HepG2 (cell line): ENCODE data around the gene FAM110C. TPM values are rescaled to one million over a fixed set of nuclear protein-coding genes. Genes with fewer than 3 reads are reported as not detected.

Experiments
- ATAC-seq: fragments of 200-7000 bp; cut with Tn5 transposase; 3 replicates; pipeline ENCODE4 v1.9.1; 2020; ENCODE audit warnings: mild to moderate bottlenecking, moderate library complexity
- BruUV-seq: library from RNA; stranded (reverse); fragments of 400-500 nt; replicated peaks from 2 replicates; lab custom pipeline; 2021; lab: Mats Ljungman, UMichigan
- CTCF ChIA-PET: fragments of 300-600 bp; formaldehyde crosslinking; extraction: SDS; loops from one replicate; lab custom pipeline; 2021; ENCODE audit warnings: low total read pairs, inconsistent platforms, low intra/inter-chr PET ratio; lab: Yijun Ruan, JAX
- POLR2A ChIA-PET: fragments of 350-600 bp; sonication (Branson Sonifier 250); formaldehyde crosslinking; loops from one replicate; lab custom pipeline; 2020; ENCODE audit warnings: antibody characterized with exemption, inconsistent platforms; lab: Yijun Ruan, JAX
- DNase-seq: peaks from one replicate; pipeline ENCODE4 v3.0.0-alpha.2; 2015; ENCODE audit warnings: low spot score
- FAIRE-seq: peaks from 3 replicates; lab custom pipeline; 2011; peaks lifted over from hg19 to GRCh38; lab: Jason Lieb, UNC
- H2AFZ ChIP-seq: one replicate; pipeline ENCODE4 v1.6.1; 2011; ENCODE audit warnings: low read length, inconsistent platforms
- H3K27ac ChIP-seq: fragments of 300-600 bp; 3 replicates; pipeline ENCODE4 v1.8.0; 2011; ENCODE audit warnings: mixed run types, mild to moderate bottlenecking, mixed read lengths, low read length, inconsistent platforms; ENCODE audit not compliant: insufficient read depth; ENCODE audit errors: extremely low read length
- H3K27me3 ChIP-seq, 2 experiments: fragments of 200-600 bp in 1 of 2; 2 replicates in 1 of 2; 3 replicates in 1 of 2; pipeline versions ENCODE4 v1.6.0 to v1.8.0; 2011; ENCODE audit warnings: low read length in 2 of 2, mild to moderate bottlenecking in 2 of 2, moderate library complexity in 2 of 2, inconsistent platforms in 1 of 2; ENCODE audit not compliant: insufficient read depth in 2 of 2, control insufficient read depth in 1 of 2
- H3K36me3 ChIP-seq, 2 experiments: fragments of 200-600 bp in 1 of 2; replicated peaks in 1 of 2; 2 replicates in 1 of 2; 3 replicates in 1 of 2; pipeline versions ENCODE4 v1.5.1 to v1.8.0; 2011; ENCODE audit warnings: low read length in 2 of 2, inconsistent platforms in 1 of 2; ENCODE audit not compliant: insufficient read depth in 2 of 2, control insufficient read depth in 1 of 2
- H3K4me1 ChIP-seq: 2 replicates; pipeline ENCODE4 v1.5.1; 2012; ENCODE audit warnings: low read length, inconsistent platforms; ENCODE audit not compliant: insufficient read depth
- H3K4me2 ChIP-seq: 2 replicates; pipeline ENCODE4 v1.6.0; 2011; ENCODE audit warnings: low read depth, low read length, inconsistent platforms
- H3K4me3 ChIP-seq, 3 experiments: fragments of 200-600 bp in 1 of 3; sonication (generic), shearing (Covaris generic) in 1 of 3; replicated peaks in 1 of 3; 2 replicates each; pipeline ENCODE4 v1.5.1; 2011 to 2016; ENCODE audit warnings: low read length in 3 of 3, inconsistent platforms in 2 of 3, low read depth in 2 of 3, mild to moderate bottlenecking in 2 of 3, control low read depth in 1 of 3, mixed read lengths in 1 of 3; ENCODE audit not compliant: insufficient read depth in 1 of 3
- H3K79me2 ChIP-seq: one replicate; pipeline ENCODE4 v1.6.1; 2011; ENCODE audit warnings: low read length, inconsistent platforms; ENCODE audit not compliant: insufficient read depth
- H3K9ac ChIP-seq: 2 replicates; pipeline ENCODE4 v1.6.0; 2011; ENCODE audit warnings: mild to moderate bottlenecking, low read depth, low read length, inconsistent platforms; ENCODE audit not compliant: insufficient read depth
- H3K9me3 ChIP-seq: 2 replicates; pipeline ENCODE4 v1.5.1; 2012; ENCODE audit warnings: mild to moderate bottlenecking, low read length
- H4K20me1 ChIP-seq: 2 replicates; pipeline ENCODE4 v1.6.0; 2011; ENCODE audit warnings: inconsistent platforms, mild to moderate bottlenecking, low read length, moderate library complexity; ENCODE audit not compliant: insufficient read depth
- ELF3 ChIP-seq: IDR thresholded peaks from 2 replicates; pipeline ENCODE4 v1.6.1; 2016; ENCODE audit warnings: missing genetic modification reagents, missing compliant biosample characterization
- GABPB1 ChIP-seq: IDR thresholded peaks from 2 replicates; pipeline ENCODE4 v1.6.1; 2016; ENCODE audit warnings: mild to moderate bottlenecking, missing genetic modification reagents, moderate library complexity, missing compliant biosample characterization
- GATAD2A ChIP-seq: IDR thresholded peaks from 2 replicates; pipeline ENCODE4 v1.6.1; 2016
- HNF4G ChIP-seq, 2 experiments: sonication (generic) in 1 of 2; formaldehyde crosslinking in 1 of 2; IDR thresholded peaks; 2 replicates each; pipeline versions ENCODE4 v1.4.0 to v1.6.1; 2011 to 2020; ENCODE audit warnings: borderline replicate concordance in 2 of 2, low read depth in 2 of 2, mild to moderate bottlenecking in 2 of 2, low read length in 1 of 2, missing genetic modification reagents in 1 of 2, moderate library complexity in 1 of 2
- KLF15 ChIP-seq: sonication (generic); formaldehyde crosslinking; IDR thresholded peaks from 2 replicates; pipeline ENCODE4 v1.8.1; 2023; ENCODE audit warnings: borderline replicate concordance, mild to moderate bottlenecking, inconsistent platforms, missing genetic modification reagents, mixed read lengths
- PAF1 ChIP-seq: IDR thresholded peaks from 2 replicates; pipeline ENCODE4 v1.6.1; 2016; ENCODE audit warnings: missing genetic modification reagents, missing compliant biosample characterization
- PRMT3 ChIP-seq: sonication (generic); formaldehyde crosslinking; IDR thresholded peaks from 2 replicates; pipeline ENCODE4 v1.8.1; 2022; ENCODE audit warnings: low read depth, mild to moderate bottlenecking, moderate library complexity, missing genetic modification reagents, borderline replicate concordance
- PRPF4 ChIP-seq: fragments of 200-400 bp; formaldehyde crosslinking; IDR thresholded peaks from 2 replicates; pipeline ENCODE4 v1.6.1; 2016; ENCODE audit warnings: low read length, low read depth; ENCODE audit not compliant: poor library complexity, severe bottlenecking
- SNAPC5 ChIP-seq: sonication (generic); formaldehyde crosslinking; IDR thresholded peaks from 2 replicates; pipeline ENCODE4 v1.8.1; 2023; ENCODE audit warnings: mild to moderate bottlenecking, missing genetic modification reagents, borderline replicate concordance
- STAG1 ChIP-seq: sonication (generic); formaldehyde crosslinking; IDR thresholded peaks from 2 replicates; pipeline ENCODE4 v1.4.0; 2020; ENCODE audit warnings: missing genetic modification reagents
- TAF1 ChIP-seq: sonication (generic); formaldehyde crosslinking; IDR thresholded peaks from 2 replicates; pipeline ENCODE4 v1.4.0; 2020; ENCODE audit warnings: missing genetic modification reagents
- TP53 ChIP-seq: sonication (generic); formaldehyde crosslinking; conservative IDR thresholded peaks from 2 replicates; pipeline ENCODE4 v1.4.0; 2020; ENCODE audit warnings: missing genetic modification reagents
- ZBTB44 ChIP-seq: sonication (generic); formaldehyde crosslinking; IDR thresholded peaks from 2 replicates; pipeline ENCODE4 v1.4.0; 2020; ENCODE audit warnings: missing genetic modification reagents
- WGBS: methylation state at CpG from one replicate; pipeline ENCODE4 v1.1.6; 2017; ENCODE audit warnings: low lambda C conversion rate; 5-methylcytosine and 5-hydroxymethylcytosine counted together
- in situ Hi-C: cut with HindIII; loops from 2 replicates; pipeline ENCODE4 v1.10.0; 2017; ENCODE audit warnings: low pct_unique_long_range_greater_than_20kb; ENCODE audit not compliant: extremely low pct_ligation_motif_present
- intact Hi-C: fragments of 100-400 bp; cut with micrococcal nuclease; formaldehyde crosslinking; loops from one replicate; pipeline ENCODE4 v1.10.0; 2022; ENCODE audit not compliant: unreplicated experiment
- polyA plus RNA-seq, 8 experiments: library from polyadenylated mRNA; depleted of rRNA in 3 of 8; stranded (reverse) in 7 of 8; unstranded in 1 of 8; fragments of >200 nt; fragmentation: Illumina TruSeq in 4 of 8; extraction: Trizol in 4 of 8; gene quantifications; 2 replicates each; pipeline versions ENCODE4 v1.2.1 to v1.2.3, GENCODE V29; 2011 to 2016; ENCODE audit warnings: low read depth in 4 of 8, missing spikeins in 1 of 8, mixed read lengths in 1 of 8; ENCODE audit not compliant: insufficient read depth in 1 of 8
- total RNA-seq, 5 experiments: library from RNA; depleted of rRNA; stranded (reverse); fragments of >200 nt; fragmentation: Illumina TruSeq; extraction: Trizol; gene quantifications; 2 replicates each; pipeline ENCODE4 v1.2.3, GENCODE V29; 2016; ENCODE audit warnings: low read depth in 1 of 5
- TF ChIP-seq, protein P1 (sequence below): sonication (generic); IDR thresholded peaks from 2 replicates; pipeline ENCODE4 v1.6.1; 2016; ENCODE audit warnings: low read depth, borderline replicate concordance
- TF ChIP-seq, protein P2 (sequence below): sonication (generic); formaldehyde crosslinking; IDR thresholded peaks from 2 replicates; pipeline ENCODE4 v1.4.0; 2020; ENCODE audit warnings: missing genetic modification reagents

FAM110C gene
- total and polyA plus RNA-seq, 2 of the 13 experiments (the other 11 are each of a cell fraction or from before 2014, with no cell fraction given), result 1.2 to 3.5 TPM

- TF ChIP-seq SNAPC5 (CRISPR knock-in tag) (no peak), GATAD2A (CRISPR knock-in tag) (no peak), GABPB1 (no peak), ZBTB44 (CRISPR knock-in tag) (no peak), ELF3 (no peak), STAG1 (CRISPR knock-in tag) (no peak)
- TF ChIP-seq, all 625 proteins: peak for 0
Measured at GRCh38 chr2:28406-28975, 17.8 kb downstream of the FAM110C start (continued).

DNA sequence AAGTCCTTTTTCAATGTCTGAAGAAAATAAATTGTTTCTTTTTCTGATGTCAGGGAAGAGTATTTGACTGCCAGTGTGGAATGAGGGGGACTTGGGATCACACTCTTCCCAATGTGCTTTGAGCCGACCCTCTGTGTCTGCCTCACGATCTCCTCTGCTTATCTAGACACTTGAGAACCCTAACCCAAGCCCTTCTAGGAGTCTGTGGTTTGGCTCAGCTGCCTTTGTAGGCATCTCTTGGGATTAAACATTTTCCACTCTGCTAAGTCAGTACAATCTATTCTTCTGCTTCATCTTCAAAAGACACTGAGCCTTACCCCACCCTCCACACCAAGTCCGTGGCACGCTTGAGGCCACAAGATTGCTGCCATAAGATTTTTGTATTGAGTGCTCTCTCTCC, 19.4 kb downstream of the FAM110C start:
- no peak overlapping the region for H3K9ac ChIP-seq
- BruUV-seq, result no TSS peak
- in situ Hi-C loops, result no loop called here
- no peaks in the 10 kb centered on the region for H3K4me1 ChIP-seq
- H3K9me3 ChIP-seq, result no peaks in the 10 kb centered on the region
- H3K27me3 ChIP-seq, result peaks cover 0 to under 1% of the 10 kb centered on the region in 2 experiments; a peak in 1 of 5 replicates
- H3K27ac ChIP-seq, result no peak overlapping the region
- no peak for ATAC-seq
- TF ChIP-seq PAF1 (CRISPR knock-in tag), result no peak
- TF ChIP-seq TAF1 (CRISPR knock-in tag), result no peak
- TF ChIP-seq, protein P1, sequence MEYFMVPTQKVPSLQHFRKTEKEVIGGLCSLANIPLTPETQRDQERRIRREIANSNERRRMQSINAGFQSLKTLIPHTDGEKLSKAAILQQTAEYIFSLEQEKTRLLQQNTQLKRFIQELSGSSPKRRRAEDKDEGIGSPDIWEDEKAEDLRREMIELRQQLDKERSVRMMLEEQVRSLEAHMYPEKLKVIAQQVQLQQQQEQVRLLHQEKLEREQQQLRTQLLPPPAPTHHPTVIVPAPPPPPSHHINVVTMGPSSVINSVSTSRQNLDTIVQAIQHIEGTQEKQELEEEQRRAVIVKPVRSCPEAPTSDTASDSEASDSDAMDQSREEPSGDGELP, result no peak
- no peak for TF ChIP-seq PRMT3 (CRISPR knock-in tag)
- no peak for TF ChIP-seq KLF15
- TF ChIP-seq, protein P2, sequence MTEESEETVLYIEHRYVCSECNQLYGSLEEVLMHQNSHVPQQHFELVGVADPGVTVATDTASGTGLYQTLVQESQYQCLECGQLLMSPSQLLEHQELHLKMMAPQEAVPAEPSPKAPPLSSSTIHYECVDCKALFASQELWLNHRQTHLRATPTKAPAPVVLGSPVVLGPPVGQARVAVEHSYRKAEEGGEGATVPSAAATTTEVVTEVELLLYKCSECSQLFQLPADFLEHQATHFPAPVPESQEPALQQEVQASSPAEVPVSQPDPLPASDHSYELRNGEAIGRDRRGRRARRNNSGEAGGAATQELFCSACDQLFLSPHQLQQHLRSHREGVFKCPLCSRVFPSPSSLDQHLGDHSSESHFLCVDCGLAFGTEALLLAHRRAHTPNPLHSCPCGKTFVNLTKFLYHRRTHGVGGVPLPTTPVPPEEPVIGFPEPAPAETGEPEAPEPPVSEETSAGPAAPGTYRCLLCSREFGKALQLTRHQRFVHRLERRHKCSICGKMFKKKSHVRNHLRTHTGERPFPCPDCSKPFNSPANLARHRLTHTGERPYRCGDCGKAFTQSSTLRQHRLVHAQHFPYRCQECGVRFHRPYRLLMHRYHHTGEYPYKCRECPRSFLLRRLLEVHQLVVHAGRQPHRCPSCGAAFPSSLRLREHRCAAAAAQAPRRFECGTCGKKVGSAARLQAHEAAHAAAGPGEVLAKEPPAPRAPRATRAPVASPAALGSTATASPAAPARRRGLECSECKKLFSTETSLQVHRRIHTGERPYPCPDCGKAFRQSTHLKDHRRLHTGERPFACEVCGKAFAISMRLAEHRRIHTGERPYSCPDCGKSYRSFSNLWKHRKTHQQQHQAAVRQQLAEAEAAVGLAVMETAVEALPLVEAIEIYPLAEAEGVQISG (CRISPR knock-in tag), result no peak
- no peak for TF ChIP-seq PRPF4
- TF ChIP-seq TP53 (CRISPR knock-in tag), result no peak
- TF ChIP-seq GATAD2A (CRISPR knock-in tag), result no peak
- TF ChIP-seq HNF4G (IDR thresholded peaks at IDR 0.05; ENCODE audit: borderline replicate concordance, low read depth, low read length), result no peak
- TF ChIP-seq HNF4G (CRISPR knock-in tag; IDR thresholded peaks at IDR 0.05; ENCODE audit: borderline replicate concordance, low read depth), result no peak
- TF ChIP-seq, all 625 proteins: peak for 0
- Histone ChIP-seq H3K79me2 (no peaks in the 10 kb centered on the region), H4K20me1 (no peaks in the 10 kb centered on the region), H3K4me3 (no peak overlapping the region), H3K4me2 (no peak overlapping the region), H3K36me3 (no peaks in the 10 kb centered on the region), H2AFZ (no peak overlapping the region)
- DNase-seq (no peak), FAIRE-seq (no peak)
- CTCF ChIA-PET, result no interaction called here
- POLR2A ChIA-PET, result no interaction called here
- WGBS, result 0% methylated on average over 4 of the region's 4 CpGs
- intact Hi-C loops, result no loop called here
